Neuron (in vitro differentiated cells): ENCODE data around the gene DDR2.
"Not testable (repeated sequence)": the region's sequence is repeated elsewhere in the genome, so short reads cannot be mapped to it uniquely, and the experiment has no call there.

Experiments
- H2AFZ ChIP-seq: one replicate; pipeline ENCODE4 v1.6.1; 2013; ENCODE audit warnings: low read depth, mild to moderate bottlenecking, inconsistent platforms, low read length, moderate library complexity
- H3K27me3 ChIP-seq: one replicate; pipeline ENCODE4 v1.6.1; 2013; ENCODE audit warnings: low read length; ENCODE audit not compliant: insufficient read depth
- H3K36me3 ChIP-seq: one replicate; pipeline ENCODE4 v1.6.1; 2013; ENCODE audit warnings: low read length; ENCODE audit not compliant: insufficient read depth
- H3K4me1 ChIP-seq: one replicate; pipeline ENCODE4 v1.6.1; 2013; ENCODE audit warnings: low read length; ENCODE audit not compliant: insufficient read depth
- H3K4me3 ChIP-seq: 2 replicates; pipeline ENCODE4 v1.5.1; 2013; ENCODE audit warnings: mild to moderate bottlenecking, low read length, moderate library complexity
- H3K9me3 ChIP-seq: one replicate; pipeline ENCODE4 v1.6.1; 2013; ENCODE audit warnings: low read length

DDR2 gene

GRCh38 chr1:162812357-162812756 lies 180.1 kb downstream of the DDR2 start:
- not testable (repeated sequence) for H3K4me3 ChIP-seq, H3K9me3 ChIP-seq, H2AFZ ChIP-seq, H3K27me3 ChIP-seq, H3K36me3 ChIP-seq, H3K4me1 ChIP-seq

GRCh38 chr1:162818136-162818535 lies 185.9 kb downstream of the DDR2 start:
- not testable (repeated sequence) for H3K27me3 ChIP-seq, H3K9me3 ChIP-seq, H3K36me3 ChIP-seq, H3K4me1 ChIP-seq, H3K4me3 ChIP-seq, H2AFZ ChIP-seq

GRCh38 chr1:162818666-162819065 lies 186.4 kb downstream of the DDR2 start:
- not testable (repeated sequence) for H2AFZ ChIP-seq, H3K36me3 ChIP-seq, H3K9me3 ChIP-seq, H3K4me3 ChIP-seq, H3K27me3 ChIP-seq, H3K4me1 ChIP-seq

- Histone ChIP-seq H3K4me1 (peaks cover 6% of the 10 kb centered on the region), H2AFZ (no peak overlapping the region), H3K4me3 (peak overlapping the region; percentile 36), H3K27me3 (no peaks in the 10 kb centered on the region), H3K9me3 (no peaks in the 10 kb centered on the region), H3K36me3 (no peaks in the 10 kb centered on the region)
These were observed 190.3 kb downstream of the DDR2 start for GRCh38 chr1:162822391-162823200.

- no peaks in the 10 kb centered on the region for H3K9me3 ChIP-seq
- no peaks in the 10 kb centered on the region for H3K27me3 ChIP-seq
- H3K4me1 ChIP-seq: peaks cover 6% of the 10 kb centered on the region
- H3K36me3 ChIP-seq: no peaks in the 10 kb centered on the region
- no peak overlapping the region for H2AFZ ChIP-seq
- H3K4me3 ChIP-seq: no peak overlapping the region
These were observed 191.0 kb downstream of the DDR2 start for GRCh38 chr1:162823231-162823630.

- peaks cover 9% of the 10 kb centered on the region for H3K4me1 ChIP-seq
- no peak overlapping the region for H2AFZ ChIP-seq
- no peaks in the 10 kb centered on the region for H3K36me3 ChIP-seq
- no peaks in the 10 kb centered on the region for H3K9me3 ChIP-seq
- H3K4me3 ChIP-seq: no peak overlapping the region
- no peaks in the 10 kb centered on the region for H3K27me3 ChIP-seq
These were observed 191.7 kb downstream of the DDR2 start for GRCh38 chr1:162823771-162824525.

- Histone ChIP-seq H2AFZ (no peak overlapping the region), H3K4me3 (no peak overlapping the region), H3K4me1 (peaks cover 4% of the 10 kb centered on the region), H3K9me3 (no peaks in the 10 kb centered on the region), H3K36me3 (no peaks in the 10 kb centered on the region), H3K27me3 (no peaks in the 10 kb centered on the region)
These were observed 197.0 kb downstream of the DDR2 start for GRCh38 chr1:162829268-162829667.

GRCh38 chr1:162832470-162832869 lies 200.2 kb downstream of the DDR2 start:
- peaks cover 4% of the 10 kb centered on the region for H3K4me1 ChIP-seq
- H3K4me3 ChIP-seq: no peak overlapping the region
- no peaks in the 10 kb centered on the region for H3K9me3 ChIP-seq
- no peak overlapping the region for H2AFZ ChIP-seq
- H3K27me3 ChIP-seq: no peaks in the 10 kb centered on the region
- no peaks in the 10 kb centered on the region for H3K36me3 ChIP-seq

GRCh38 chr1:162835157-162835899 lies 203.1 kb downstream of the DDR2 start:
- Histone ChIP-seq H3K4me1 (no peaks in the 10 kb centered on the region), H3K27me3 (no peaks in the 10 kb centered on the region), H3K4me3 (no peak overlapping the region), H3K36me3 (no peaks in the 10 kb centered on the region), H3K9me3 (no peaks in the 10 kb centered on the region), H2AFZ (no peak overlapping the region)
